ENCODE data around the gene NTM.

Gene NTM

GRCh38 chr11:131943295-131943694 lies 572.9 kb downstream of the NTM start:
- no peak for DNase-seq

GRCh38 chr11:131944736-131945135 lies 574.3 kb downstream of the NTM start:
- DNase-seq: no peak

DNA sequence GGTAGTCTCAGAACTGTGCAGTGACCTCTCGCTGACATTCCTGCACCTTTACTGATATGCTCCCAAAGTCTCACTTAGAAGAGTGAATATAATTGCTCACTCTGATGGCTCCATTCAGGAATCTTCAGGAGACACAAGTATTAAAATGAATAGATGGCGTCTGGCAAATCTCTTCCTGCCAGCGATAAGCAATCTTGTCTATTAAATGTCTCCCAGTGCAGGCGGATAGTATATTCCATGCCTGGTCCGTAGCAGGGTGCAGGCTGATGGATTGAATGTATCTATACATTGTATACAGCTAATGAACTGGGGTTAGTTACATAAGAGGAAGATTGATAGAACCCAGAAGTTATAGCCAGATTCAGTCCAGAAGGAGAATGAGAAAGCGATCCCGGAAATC lies 575.3 kb downstream of the NTM start:
- no peak for DNase-seq

- no peak for DNase-seq
These were observed 577.1 kb downstream of the NTM start for GRCh38 chr11:131947511-131947910.

DNA sequence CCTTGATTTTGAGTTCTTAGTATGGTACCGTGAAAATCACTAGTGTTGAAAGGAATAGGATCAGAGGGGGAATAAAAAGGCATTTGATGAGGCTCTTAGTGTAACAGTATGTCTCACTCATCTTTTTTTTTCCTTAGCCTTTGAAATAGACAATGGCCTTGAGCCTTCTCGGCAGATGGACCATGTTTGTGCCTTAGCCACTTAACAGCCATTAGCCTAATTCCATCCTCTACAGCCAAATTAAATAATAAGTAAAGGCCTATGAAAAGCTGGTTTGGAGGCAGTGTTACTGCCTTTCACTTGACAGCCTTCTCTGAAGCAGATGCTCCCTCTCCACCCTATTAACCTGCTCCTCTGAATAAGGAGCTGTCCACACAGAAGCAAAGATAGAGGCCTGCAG lies 580.7 kb downstream of the NTM start:
- no peak for DNase-seq

- DNase-seq: no peak
These were observed 583.7 kb downstream of the NTM start for GRCh38 chr11:131954146-131954545.

GRCh38 chr11:131955904-131956303 lies 585.5 kb downstream of the NTM start:
- DNase-seq: no peak

GRCh38 chr11:131957201-131957600 lies 586.8 kb downstream of the NTM start:
- DNase-seq: no peak

- DNase-seq: no peak
These were observed 587.5 kb downstream of the NTM start for GRCh38 chr11:131957875-131958274.

DNA sequence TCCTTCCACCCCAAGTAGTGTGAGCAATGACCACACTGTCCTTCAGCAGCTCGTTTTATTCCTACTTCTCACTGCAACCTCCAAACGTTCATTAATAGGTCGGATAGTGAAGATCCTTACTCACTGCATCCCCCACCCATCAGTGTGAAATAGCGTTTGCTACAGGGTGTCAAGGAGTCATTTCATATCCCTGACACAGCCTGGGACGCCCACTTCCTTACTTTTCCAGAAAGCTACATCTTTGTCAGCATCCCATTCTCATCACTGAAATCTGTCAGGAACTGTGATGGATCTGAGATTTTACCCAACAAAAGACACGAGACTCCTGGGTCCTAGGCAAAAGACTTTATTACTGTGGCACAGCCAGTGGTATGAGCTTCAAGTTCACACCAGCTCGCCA lies 592.4 kb downstream of the NTM start:
- no peak for DNase-seq

DNA sequence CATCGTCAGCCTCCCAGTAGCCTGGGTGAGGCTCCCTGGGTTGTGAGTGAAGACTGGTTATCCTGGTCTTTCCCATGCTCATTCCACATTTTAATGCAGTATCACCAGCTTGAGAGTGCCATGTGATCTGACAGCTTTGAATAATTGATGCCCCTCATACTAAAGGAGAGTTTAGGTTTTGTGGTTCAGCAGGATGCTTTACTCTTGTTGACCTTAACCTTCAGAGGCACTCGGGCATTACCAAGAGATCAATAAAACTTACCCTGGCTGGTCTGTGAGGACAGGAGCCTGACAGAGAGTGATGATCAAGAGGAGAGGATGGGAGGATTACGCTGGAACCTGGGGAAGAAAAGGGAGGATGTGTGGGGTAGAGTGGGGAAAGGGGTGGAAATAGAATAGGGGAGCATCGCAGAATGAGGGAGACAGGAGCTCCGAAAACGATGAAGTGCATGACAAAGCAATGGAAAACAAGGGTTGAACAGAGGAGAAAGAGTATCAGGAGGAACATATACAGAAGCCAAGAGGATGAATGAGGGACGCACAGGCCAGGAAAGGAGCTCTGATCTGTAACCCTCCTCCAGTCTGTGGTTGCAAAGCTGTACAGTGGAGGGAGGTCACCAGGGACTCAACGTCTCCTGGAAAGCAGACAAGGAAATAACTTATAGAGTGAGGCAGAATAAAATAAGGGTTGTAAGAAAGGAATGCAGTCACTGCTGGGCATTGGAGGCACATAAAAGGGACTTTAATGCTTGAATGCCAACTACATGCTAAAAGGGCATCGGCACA lies 594.5 kb downstream of the NTM start:
- no peak for DNase-seq

- DNase-seq: no peak
These were observed 595.1 kb downstream of the NTM start for GRCh38 chr11:131965504-131965903.

DNA sequence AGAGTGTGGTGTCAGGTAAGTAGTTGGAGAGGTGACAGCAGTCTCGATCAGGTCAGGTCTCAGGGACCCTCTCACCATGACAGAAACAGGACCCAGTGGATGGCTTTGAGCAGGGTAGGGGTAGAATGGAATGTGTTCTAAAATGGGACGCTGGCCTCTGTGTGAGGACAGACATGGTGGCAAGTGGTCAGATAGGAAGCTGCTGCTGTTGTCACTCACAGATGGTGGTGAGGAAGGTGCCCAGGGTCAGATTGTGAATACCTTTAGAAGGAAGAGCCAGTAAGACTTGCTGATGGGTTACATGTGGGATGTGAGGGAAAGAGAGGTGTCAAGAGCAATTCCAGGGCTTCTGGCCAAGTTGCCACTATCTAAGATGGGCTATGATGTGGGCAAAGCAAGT lies 596.3 kb downstream of the NTM start:
- DNase-seq: no peak

DNA sequence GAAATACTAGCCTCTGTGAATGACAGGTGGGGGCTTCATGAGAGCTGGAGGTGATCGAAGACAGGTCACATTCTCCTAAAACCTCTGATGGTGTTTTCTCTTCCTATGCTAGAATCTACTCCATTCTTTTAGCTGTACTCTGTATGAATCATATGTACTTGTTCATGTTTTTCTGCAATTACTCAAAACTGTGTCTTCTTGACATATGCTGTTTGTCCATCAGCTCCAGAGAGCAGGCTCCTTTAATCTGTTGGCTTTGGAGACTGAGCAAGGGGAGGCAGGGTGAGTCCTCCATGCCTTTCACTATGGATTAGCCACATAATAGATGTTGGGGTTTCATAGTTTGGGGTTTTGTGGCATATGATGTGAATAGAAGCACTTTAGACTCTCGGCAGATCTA lies 598.8 kb downstream of the NTM start:
- DNase-seq: no peak

GRCh38 chr11:131973061-131973460 lies 602.6 kb downstream of the NTM start:
- DNase-seq: no peak

- DNase-seq: no peak
These were observed 605.2 kb downstream of the NTM start for GRCh38 chr11:131975619-131976018.

DNA sequence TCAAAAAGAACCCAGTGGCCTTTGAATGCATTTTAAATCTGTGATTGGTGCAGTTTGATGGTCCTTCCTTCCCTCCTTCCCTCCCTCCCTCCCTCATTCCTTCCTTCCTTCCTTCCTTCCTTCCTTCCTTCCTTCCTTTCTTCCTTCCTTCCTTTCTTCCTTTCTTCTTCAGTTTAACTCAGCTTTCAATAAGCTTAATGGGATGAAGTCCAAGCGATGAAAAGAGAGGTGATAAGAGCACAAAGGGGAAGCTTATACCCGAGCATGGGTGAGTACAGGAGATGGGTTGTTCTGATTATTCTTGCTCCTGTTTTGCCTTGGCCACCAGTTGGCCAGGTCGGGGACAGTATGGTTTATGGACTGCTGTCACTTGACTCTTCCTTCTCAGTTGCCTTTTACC lies 605.6 kb downstream of the NTM start:
- DNase-seq: no peak

DNA sequence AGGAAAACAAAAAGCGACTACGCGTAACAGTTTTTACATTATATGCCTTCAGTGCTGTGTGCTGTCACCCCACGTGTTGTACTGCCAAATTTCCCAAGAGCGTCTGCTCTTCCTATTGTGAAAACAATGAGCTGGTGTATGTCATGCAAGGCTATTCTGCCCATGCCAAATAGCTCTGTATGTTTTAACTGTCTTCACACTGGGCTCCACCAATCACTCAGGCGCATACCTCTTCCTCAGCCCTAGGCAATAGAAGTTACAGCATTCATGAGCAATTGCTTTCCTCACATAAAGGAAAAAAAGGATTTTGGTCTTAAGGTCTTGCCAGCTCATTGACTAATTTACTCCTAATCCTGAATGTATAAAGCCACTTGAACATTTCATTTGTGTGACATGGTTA lies 606.8 kb downstream of the NTM start:
- DNase-seq: no peak

GRCh38 chr11:131977854-131978253 lies 607.4 kb downstream of the NTM start:
- DNase-seq: no peak

DNA sequence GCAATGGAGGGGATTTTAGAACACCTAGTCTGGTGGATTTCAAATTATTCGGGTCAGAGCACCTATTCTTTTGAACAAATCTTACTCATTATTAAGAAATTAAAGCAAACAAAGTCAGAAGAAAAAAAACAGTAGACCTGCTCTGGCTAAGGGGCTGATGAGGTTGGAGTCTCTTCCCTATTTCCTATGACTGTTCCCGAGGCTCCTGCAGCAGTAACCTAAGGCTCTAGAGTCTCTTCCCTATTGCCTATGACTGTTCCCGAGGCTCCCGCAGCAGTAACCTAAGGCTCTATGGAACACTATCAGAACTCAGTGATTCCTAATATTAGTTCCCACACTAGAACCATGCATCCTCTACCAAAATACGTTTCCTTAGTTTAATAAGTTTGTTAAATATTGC lies 607.9 kb downstream of the NTM start:
- no peak for DNase-seq

DNA sequence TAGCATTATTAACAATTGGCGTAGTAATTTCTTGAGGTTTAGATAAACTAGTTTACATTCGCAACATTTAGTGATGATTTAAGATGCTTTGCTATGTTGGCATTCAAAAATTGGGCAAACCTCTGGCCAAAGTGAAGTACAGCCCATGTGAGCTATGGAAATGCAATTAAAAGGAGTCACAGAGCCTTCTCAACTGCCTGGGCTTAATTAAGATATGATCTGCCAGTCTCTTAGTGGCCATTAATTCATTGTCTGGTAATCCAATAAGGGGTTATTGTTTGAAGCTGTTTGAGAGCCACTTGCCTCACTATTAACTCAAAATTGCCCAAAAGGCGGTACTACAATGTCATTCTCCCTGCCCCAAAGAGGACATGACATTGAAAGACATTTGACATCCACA lies 608.9 kb downstream of the NTM start:
- no peak for DNase-seq

DNA sequence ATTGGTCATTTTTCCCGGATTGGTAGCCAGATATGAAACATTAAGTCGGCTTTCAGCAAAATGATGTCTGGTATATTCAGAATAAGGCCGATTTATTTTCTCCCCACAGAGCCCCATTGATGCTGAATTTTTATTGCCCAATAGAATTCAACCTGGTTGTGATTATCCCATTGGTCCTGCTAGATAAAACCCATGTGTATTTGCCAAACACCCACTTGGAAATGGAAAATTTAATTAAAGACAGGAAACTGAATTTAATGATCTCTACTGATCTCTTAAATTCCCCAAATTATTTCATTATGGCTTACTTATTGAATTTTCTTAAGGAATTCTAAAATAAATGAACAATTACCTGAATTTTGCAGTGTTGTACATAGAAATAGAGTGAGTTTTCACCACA lies 609.8 kb downstream of the NTM start:
- DNase-seq: no peak

GRCh38 chr11:131980888-131981668 lies 610.7 kb downstream of the NTM start:
- no peak for DNase-seq

GRCh38 chr11:131982154-131982553 lies 611.7 kb downstream of the NTM start:
- no peak for DNase-seq
